Pancreas (tissue), 10 donors: ENCODE results near the gene MRPL45. TPM values are rescaled to one million over a fixed set of nuclear protein-coding genes. Genes with fewer than 3 reads are reported as not detected.
"Not testable (repeated sequence)": the region's sequence is repeated elsewhere in the genome, so short reads cannot be mapped to it uniquely, and the experiment has no call there.

Experiments
- ATAC-seq, 4 donors: fragments of 200-7000 bp; cut with Tn5 transposase; one replicate each; pipeline versions ENCODE4 v1.8.0 to v1.9.1; 2020; ENCODE audit warnings: mild to moderate bottlenecking in 4 of 4, moderate library complexity in 4 of 4
- DNase-seq, 6 donors: peaks; one replicate each; pipeline ENCODE4 v3.0.0-alpha.2; 2020
- FAIRE-seq: peaks from 2 replicates; lab custom pipeline; 2012; peaks lifted over from hg19 to GRCh38; lab: Jason Lieb, UNC
- H3K27ac ChIP-seq, 4 donors: fragments of 200-600 bp; sonication (generic); 1 replicate in 3 of 4; 2 replicates in 1 of 4; pipeline versions ENCODE4 v1.5.0 to v1.8.0; 2020
- H3K27me3 ChIP-seq, 4 donors: fragments of 200-600 bp; one replicate each; pipeline ENCODE4 v1.8.0; 2021
- H3K36me3 ChIP-seq, 3 donors: fragments of 200-600 bp; sonication (generic) in 1 of 3; one replicate each; pipeline versions ENCODE4 v1.5.0 to v1.8.0; 2020 to 2021
- H3K4me1 ChIP-seq, 3 donors: fragments of 200-600 bp; one replicate each; pipeline ENCODE4 v1.8.0; 2021
- H3K4me3 ChIP-seq, 4 donors: fragments of 200-600 bp; sonication (generic) in 2 of 4; one replicate each; pipeline versions ENCODE4 v1.5.0 to v1.8.0; 2020 to 2021
- H3K9me3 ChIP-seq, 4 donors: fragments of 200-600 bp; one replicate each; pipeline ENCODE4 v1.8.0; 2021
- WGBS, 2 donors: extraction: QIAGEN DNeasy Blood & Tissue Kit; methylation state at CpG; one replicate each; pipeline ENCODE4 v1.1.7; 2013; 5-methylcytosine and 5-hydroxymethylcytosine counted together
- intact Hi-C, 3 donors: fragments of 100-400 bp; cut with DNase I; formaldehyde crosslinking; loops; one replicate each; pipeline versions ENCODE4 v1.11.1 to v1.14.2; 2022
- polyA plus RNA-seq, 2 donors: library from polyadenylated mRNA; stranded (reverse); fragments of 200-250 nt; gene quantifications; one replicate each; pipeline ENCODE4 v1.2.3, GENCODE V29; 2013
- total RNA-seq, 6 donors: library from RNA; stranded (reverse); fragmentation: NEBNext Ultra II Directional in 4 of 6; extraction: Animal tissue kit (Norgen Biotek cat#: 25700) in 4 of 6; gene quantifications; one replicate each; pipeline versions ENCODE4 v1.2.1 to v1.2.4, GENCODE V29; 2021 to 2023
- TF ChIP-seq, protein P1 (sequence below), 4 donors: fragments of 200-600 bp; sonication (generic) in 3 of 4; IDR thresholded peaks; one replicate each; pipeline versions ENCODE4 v1.5.0 to v1.8.0; 2021; ENCODE audit warnings: antibody characterized with exemption in 4 of 4
- donor health status: healthy with polysubstance abuse.
- donor health status: DM: no; HTN: no; CAD: no; lungs with moderate emphysema.
- donor health status: DM: no; HTN: no; CAD: no.
- donor health status: control.
- donor health status: control.
- donor health status: Bipolar disorder and iron deficiency.
- donor health status: DM: yes; HTN: yes; CAD: no.
- donor health status: DM: no; HTN: no; CAD: no.
- donor health status: DM: no; HTN: no; CAD: no.
- donor health status: DM: yes; HTN: yes; CAD: no.

Gene MRPL45
- total and polyA plus RNA-seq, 8 donors: 9.2 to 29.1 (median 19.5) TPM

DNA sequence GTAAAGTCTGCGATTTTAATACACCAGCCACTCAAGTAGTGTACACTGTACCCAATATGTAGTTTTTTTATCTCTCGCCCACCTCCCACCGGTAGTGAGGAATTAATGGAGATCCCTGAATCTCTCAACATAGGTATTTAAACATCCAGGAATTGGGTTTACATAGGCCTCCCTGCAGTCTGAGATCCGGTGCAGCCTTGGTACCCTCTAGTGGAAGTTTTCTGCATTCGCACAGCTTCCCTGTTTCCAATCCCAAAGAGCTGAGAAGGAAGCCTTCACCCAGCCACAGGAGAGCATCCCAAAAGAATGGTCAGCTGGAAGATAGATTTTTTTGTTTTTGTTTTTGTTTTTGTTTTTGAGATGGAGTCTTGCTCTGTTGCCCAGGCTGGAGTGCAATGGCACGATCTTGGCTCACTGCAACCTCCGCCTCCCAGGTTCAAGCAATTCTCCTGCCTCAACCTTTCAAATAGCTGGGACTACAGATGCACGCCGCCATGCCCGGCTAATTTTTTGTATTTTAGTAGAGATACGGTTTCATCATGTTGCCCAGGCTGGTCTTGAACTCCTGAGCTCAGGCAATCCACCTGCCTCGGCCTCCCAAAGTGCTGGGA is 8.6 kb upstream of the MRPL45 start:
- H3K4me3 ChIP-seq, H3K9me3 ChIP-seq, intact Hi-C loops, H3K27me3 ChIP-seq, FAIRE-seq, H3K27ac ChIP-seq, H3K4me1 ChIP-seq, H3K36me3 ChIP-seq, DNase-seq: not testable (repeated sequence)
- TF ChIP-seq, protein P1, sequence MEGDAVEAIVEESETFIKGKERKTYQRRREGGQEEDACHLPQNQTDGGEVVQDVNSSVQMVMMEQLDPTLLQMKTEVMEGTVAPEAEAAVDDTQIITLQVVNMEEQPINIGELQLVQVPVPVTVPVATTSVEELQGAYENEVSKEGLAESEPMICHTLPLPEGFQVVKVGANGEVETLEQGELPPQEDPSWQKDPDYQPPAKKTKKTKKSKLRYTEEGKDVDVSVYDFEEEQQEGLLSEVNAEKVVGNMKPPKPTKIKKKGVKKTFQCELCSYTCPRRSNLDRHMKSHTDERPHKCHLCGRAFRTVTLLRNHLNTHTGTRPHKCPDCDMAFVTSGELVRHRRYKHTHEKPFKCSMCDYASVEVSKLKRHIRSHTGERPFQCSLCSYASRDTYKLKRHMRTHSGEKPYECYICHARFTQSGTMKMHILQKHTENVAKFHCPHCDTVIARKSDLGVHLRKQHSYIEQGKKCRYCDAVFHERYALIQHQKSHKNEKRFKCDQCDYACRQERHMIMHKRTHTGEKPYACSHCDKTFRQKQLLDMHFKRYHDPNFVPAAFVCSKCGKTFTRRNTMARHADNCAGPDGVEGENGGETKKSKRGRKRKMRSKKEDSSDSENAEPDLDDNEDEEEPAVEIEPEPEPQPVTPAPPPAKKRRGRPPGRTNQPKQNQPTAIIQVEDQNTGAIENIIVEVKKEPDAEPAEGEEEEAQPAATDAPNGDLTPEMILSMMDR (IDR thresholded peaks at IDR 0.05): peak in 1 of 4 donors; percentile 19
- 37 to 56% methylated on average over 9 to 12 of the region's 12 CpGs for WGBS, 2 donors
- ATAC-seq: peak; percentile 58 to 87 (median 81)

DNA sequence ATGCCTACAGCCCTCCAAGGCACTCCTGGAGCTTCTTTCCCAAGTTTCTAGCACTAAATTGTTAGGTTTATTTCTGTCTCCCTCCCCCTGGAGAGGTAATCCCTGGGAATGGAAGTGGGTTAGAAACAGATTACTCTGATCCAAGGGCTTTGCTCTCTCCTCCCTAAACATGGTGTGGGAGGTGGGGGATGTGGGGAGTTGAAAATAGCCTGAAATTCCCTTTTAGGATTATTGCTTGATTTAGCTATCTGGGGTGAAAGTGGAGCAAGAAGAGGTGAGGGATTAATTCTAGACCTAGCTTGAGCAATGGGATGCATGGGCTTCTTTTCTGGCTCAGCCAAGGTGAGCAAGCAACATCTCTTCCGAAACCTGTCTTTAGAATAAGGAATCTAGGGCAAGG is 7.2 kb upstream of the MRPL45 start:
- H3K27ac ChIP-seq, H3K9me3 ChIP-seq, H3K4me1 ChIP-seq, DNase-seq, FAIRE-seq, ATAC-seq, H3K36me3 ChIP-seq, H3K27me3 ChIP-seq, H3K4me3 ChIP-seq, intact Hi-C loops: not testable (repeated sequence)
- WGBS, 2 donors: 58 to 86% methylated on average over 1 of the region's 1 CpG

DNA sequence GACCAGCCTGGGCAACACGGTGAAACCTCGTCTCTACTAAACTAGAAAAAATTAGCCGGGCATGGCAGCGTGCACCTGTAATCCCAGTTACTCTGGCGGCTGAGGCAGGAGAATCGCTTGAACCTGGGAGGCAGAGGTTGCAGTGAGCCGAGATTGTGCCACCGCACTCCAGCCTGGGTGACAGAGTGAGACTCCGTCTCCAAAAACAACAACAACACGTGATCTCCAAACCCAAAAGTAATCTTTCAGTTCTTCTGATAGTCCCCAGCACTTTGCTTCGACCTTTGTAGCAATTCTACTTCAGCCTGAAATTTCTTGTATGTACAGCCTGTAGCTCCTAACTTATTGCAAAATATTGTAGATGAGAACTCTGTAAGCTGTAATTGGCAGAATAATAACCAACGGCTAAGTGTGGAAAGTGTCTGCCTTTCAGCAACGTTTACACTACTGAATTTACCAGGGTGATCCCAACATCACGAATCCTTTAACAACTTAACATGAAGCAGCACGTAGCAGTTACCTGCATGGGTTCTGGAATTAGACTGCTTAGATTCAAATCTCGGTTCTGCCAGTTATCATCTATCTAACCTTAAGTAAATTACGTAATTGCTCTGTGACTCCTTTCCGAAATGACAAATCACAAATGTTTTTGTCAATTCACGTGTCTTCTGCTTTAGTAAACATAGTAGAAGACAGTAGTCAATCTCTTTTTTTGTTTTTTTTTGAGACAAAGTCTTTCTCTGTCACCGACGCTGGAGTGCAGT is 1.2 kb upstream of the MRPL45 start:
- 51 to 56% methylated on average over 20 to 21 of the region's 21 CpGs for WGBS, 2 donors
- H3K4me1 ChIP-seq, FAIRE-seq, DNase-seq, intact Hi-C loops, H3K9me3 ChIP-seq, ATAC-seq, H3K27me3 ChIP-seq, H3K27ac ChIP-seq, H3K36me3 ChIP-seq: not testable (repeated sequence)
- H3K4me3 ChIP-seq: peak overlapping the region in 1 of 4 donors; percentile 49

DNA sequence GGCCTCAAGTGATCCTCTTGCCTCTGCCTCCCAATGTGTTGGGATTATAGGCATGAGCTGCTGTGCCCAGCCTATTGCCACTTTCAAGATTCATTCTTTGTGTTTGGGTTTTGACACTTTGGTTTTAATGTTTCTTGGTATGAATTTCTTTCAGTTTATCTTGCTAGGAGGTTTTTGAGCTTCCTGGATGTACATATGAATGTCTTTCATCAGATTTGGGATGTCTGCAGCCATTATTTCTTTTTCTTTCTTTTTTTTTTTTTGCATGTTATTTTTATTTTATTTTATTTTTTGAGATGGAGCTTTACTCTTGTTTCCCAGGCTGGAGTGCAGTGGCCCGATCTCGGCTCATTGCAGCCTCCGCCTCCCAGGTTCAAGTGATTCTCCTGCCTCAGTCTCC is 18.5 kb downstream of the MRPL45 start:
- no peak for DNase-seq
- no peak overlapping the region for H3K27ac ChIP-seq
- TF ChIP-seq, protein P1 (IDR thresholded peaks at IDR 0.05): no peak
- no peaks in the 10 kb centered on the region for H3K9me3 ChIP-seq
- H3K4me1 ChIP-seq: no peaks in the 10 kb centered on the region
- 65 to 77% methylated on average over 3 of the region's 3 CpGs for WGBS, 2 donors
- no peaks in the 10 kb centered on the region for H3K27me3 ChIP-seq
- peaks cover 0 to under 1% (median 0%) of the 10 kb centered on the region in 3 donors for H3K36me3 ChIP-seq
- no peak for ATAC-seq
- no peak overlapping the region for H3K4me3 ChIP-seq
- intact Hi-C loops: no loop called here
- no peak for FAIRE-seq

DNA sequence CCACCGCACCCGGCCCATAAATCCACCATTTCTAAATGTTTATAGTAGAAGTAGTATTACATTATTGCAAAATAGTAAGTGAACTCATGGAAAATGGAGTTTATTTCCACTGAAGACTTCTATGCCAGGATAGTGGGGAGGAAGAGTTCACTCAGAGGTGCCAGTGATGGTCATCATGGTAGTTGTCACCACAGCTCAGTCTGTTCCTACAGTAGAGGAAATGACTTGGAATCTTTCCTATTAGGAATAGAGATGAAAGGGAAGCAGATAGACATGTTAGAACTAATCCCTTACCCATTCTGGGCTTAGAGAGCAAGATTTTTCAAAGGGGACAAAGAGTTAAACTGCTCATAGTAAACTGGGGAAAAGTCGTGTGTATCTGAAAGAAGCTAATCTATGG is 20.1 kb downstream of the MRPL45 start:
- ATAC-seq (no peak), FAIRE-seq (no peak), DNase-seq (no peak)
- intact Hi-C loops: no loop called here
- WGBS, 2 donors: 77 to 80% methylated on average over 3 of the region's 3 CpGs
- H3K36me3 ChIP-seq: peaks cover 0 to 11% (median 0%) of the 10 kb centered on the region in 3 donors
- H3K4me1 ChIP-seq: no peaks in the 10 kb centered on the region
- no peak overlapping the region for H3K27ac ChIP-seq
- no peaks in the 10 kb centered on the region for H3K9me3 ChIP-seq
- TF ChIP-seq, protein P1 (IDR thresholded peaks at IDR 0.05): no peak
- no peaks in the 10 kb centered on the region for H3K27me3 ChIP-seq
- H3K4me3 ChIP-seq: no peak overlapping the region

DNA sequence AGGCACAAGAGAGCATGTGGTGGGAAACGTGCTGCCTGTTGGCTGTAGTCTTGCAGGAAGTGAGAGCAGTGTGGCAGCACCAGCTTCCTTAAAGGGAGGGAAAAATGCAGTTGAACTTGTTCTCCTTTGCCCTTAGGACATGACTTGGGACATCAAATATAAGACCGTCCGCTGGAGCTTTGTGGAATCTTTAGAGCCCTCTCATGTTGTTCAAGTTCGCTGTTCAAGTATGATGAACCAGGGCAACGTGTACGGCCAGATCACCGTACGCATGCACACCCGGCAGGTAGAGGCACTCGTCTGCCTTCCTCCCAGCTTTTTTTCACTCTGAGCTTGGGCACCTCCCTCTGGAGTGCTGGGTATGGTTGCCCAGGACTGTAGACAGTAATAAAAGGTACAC is 23.5 kb downstream of the MRPL45 start:
- Histone ChIP-seq H3K36me3 (peaks cover 0 to 11% (median 0%) of the 10 kb centered on the region in 3 donors), H3K9me3 (no peaks in the 10 kb centered on the region), H3K27me3 (no peaks in the 10 kb centered on the region), H3K27ac (no peak overlapping the region), H3K4me1 (no peaks in the 10 kb centered on the region), H3K4me3 (no peak overlapping the region)
- TF ChIP-seq, protein P1 (IDR thresholded peaks at IDR 0.05): no peak
- WGBS, 2 donors: 83 to 92% methylated on average over 10 of the region's 10 CpGs
- FAIRE-seq (no peak), ATAC-seq (no peak), DNase-seq (no peak)
- intact Hi-C loops: no loop called here
